GM18867 (cell line): ENCODE measurements around the gene LIMK2.
"Not testable (repeated sequence)": the region's sequence is repeated elsewhere in the genome, so short reads cannot be mapped to it uniquely, and the experiment has no call there.

Source experiments
- ATAC-seq: cut with Tn5 transposase; IDR thresholded peaks from one replicate; pipeline ENCODE4 v1.9.1; 2021; ENCODE audit warnings: mild to moderate bottlenecking, moderate library complexity; ENCODE audit not compliant: unreplicated experiment

The LIMK2 gene

GRCh38 chr22:31241936-31242335 is 29.8 kb downstream of the LIMK2 start:
- no peak for ATAC-seq

- no peak for ATAC-seq
Observed at GRCh38 chr22:31243339-31244045, 31.4 kb downstream of the LIMK2 start.

- no peak for ATAC-seq
Observed at GRCh38 chr22:31244046-31244942, 32.2 kb downstream of the LIMK2 start.

GRCh38 chr22:31244943-31245451 is 32.9 kb downstream of the LIMK2 start:
- ATAC-seq, result no peak

- not testable (repeated sequence) for ATAC-seq
Observed at GRCh38 chr22:31245998-31246397, 33.9 kb downstream of the LIMK2 start.

- no peak for ATAC-seq
Observed at GRCh38 chr22:31246687-31247086, 34.6 kb downstream of the LIMK2 start.

- ATAC-seq, result no peak
Observed at GRCh38 chr22:31247726-31248125, 35.6 kb downstream of the LIMK2 start.

- no peak for ATAC-seq
Observed at GRCh38 chr22:31248138-31248745, 36.1 kb downstream of the LIMK2 start.

GRCh38 chr22:31248965-31249958 is 37.2 kb downstream of the LIMK2 start:
- ATAC-seq, result no peak

GRCh38 chr22:31250740-31251600 is 38.9 kb downstream of the LIMK2 start:
- ATAC-seq, result no peak

- no peak for ATAC-seq
Observed at GRCh38 chr22:31253949-31254348, 41.9 kb downstream of the LIMK2 start.

GRCh38 chr22:31259798-31260473 is 47.8 kb downstream of the LIMK2 start:
- no peak for ATAC-seq

GRCh38 chr22:31260474-31260856 is 48.4 kb downstream of the LIMK2 start:
- no peak for ATAC-seq

GRCh38 chr22:31262312-31263133 is 50.4 kb downstream of the LIMK2 start:
- no peak for ATAC-seq

- ATAC-seq, result no peak
Observed at GRCh38 chr22:31263896-31264640, 52.0 kb downstream of the LIMK2 start.

- ATAC-seq, result no peak
Observed at GRCh38 chr22:31268281-31268680, 56.2 kb downstream of the LIMK2 start.

GRCh38 chr22:31269892-31270579 is 57.9 kb downstream of the LIMK2 start:
- no peak for ATAC-seq
